ES-I3 (cell line): ENCODE data around the gene DNAAF5.

Experiments
- H3K36me3 ChIP-seq: 2 replicates; pipeline ENCODE4 v1.6.1; 2013; ENCODE audit warnings: mild to moderate bottlenecking, low read length, control low read depth, moderate library complexity; ENCODE audit not compliant: insufficient read depth
- H3K4me1 ChIP-seq: 2 replicates; pipeline ENCODE4 v1.6.1; 2013; ENCODE audit warnings: mild to moderate bottlenecking, control low read depth, low read length; ENCODE audit not compliant: insufficient read depth
- H3K9ac ChIP-seq: 2 replicates; pipeline ENCODE4 v1.6.1; 2013; ENCODE audit warnings: low read depth, mild to moderate bottlenecking, low read length, moderate library complexity
- H3K9me3 ChIP-seq: 2 replicates; pipeline ENCODE4 v1.6.1; 2013; ENCODE audit warnings: mild to moderate bottlenecking, low read length, moderate library complexity; ENCODE audit not compliant: control insufficient read depth, insufficient read depth

DNAAF5 gene

GRCh38 chr7:778968-779451 lies 52.5 kb downstream of the DNAAF5 start:
- no peaks in the 10 kb centered on the region for H3K9me3 ChIP-seq
- H3K4me1 ChIP-seq: no peaks in the 10 kb centered on the region
- H3K36me3 ChIP-seq: peaks cover 18% of the 10 kb centered on the region
- no peak overlapping the region for H3K9ac ChIP-seq

GRCh38 chr7:779480-779879 lies 53.0 kb downstream of the DNAAF5 start:
- Histone ChIP-seq H3K36me3 (peaks cover 18% of the 10 kb centered on the region), H3K4me1 (no peaks in the 10 kb centered on the region), H3K9ac (no peak overlapping the region), H3K9me3 (no peaks in the 10 kb centered on the region)

- H3K9ac ChIP-seq: no peak overlapping the region
- H3K9me3 ChIP-seq: no peaks in the 10 kb centered on the region
- H3K4me1 ChIP-seq: no peaks in the 10 kb centered on the region
- peaks cover 15% of the 10 kb centered on the region for H3K36me3 ChIP-seq
Measured at GRCh38 chr7:780081-780480, 53.6 kb downstream of the DNAAF5 start.

- H3K9ac ChIP-seq: no peak overlapping the region
- no peaks in the 10 kb centered on the region for H3K4me1 ChIP-seq
- no peaks in the 10 kb centered on the region for H3K9me3 ChIP-seq
- H3K36me3 ChIP-seq: peaks cover 12% of the 10 kb centered on the region
Measured at GRCh38 chr7:780516-780915, 54.0 kb downstream of the DNAAF5 start.

- H3K36me3 ChIP-seq: peaks cover 10% of the 10 kb centered on the region
- no peaks in the 10 kb centered on the region for H3K9me3 ChIP-seq
- no peak overlapping the region for H3K9ac ChIP-seq
- no peaks in the 10 kb centered on the region for H3K4me1 ChIP-seq
Measured at GRCh38 chr7:781186-781849, 54.8 kb downstream of the DNAAF5 start.

- H3K36me3 ChIP-seq: peaks cover 10% of the 10 kb centered on the region
- no peaks in the 10 kb centered on the region for H3K9me3 ChIP-seq
- no peak overlapping the region for H3K9ac ChIP-seq
- no peaks in the 10 kb centered on the region for H3K4me1 ChIP-seq
Measured at GRCh38 chr7:781936-782529, 55.5 kb downstream of the DNAAF5 start.

- Histone ChIP-seq H3K9me3 (no peaks in the 10 kb centered on the region), H3K9ac (no peak overlapping the region), H3K4me1 (no peaks in the 10 kb centered on the region), H3K36me3 (peaks cover 10% of the 10 kb centered on the region)
Measured at GRCh38 chr7:782718-783449, 56.4 kb downstream of the DNAAF5 start.

DNA sequence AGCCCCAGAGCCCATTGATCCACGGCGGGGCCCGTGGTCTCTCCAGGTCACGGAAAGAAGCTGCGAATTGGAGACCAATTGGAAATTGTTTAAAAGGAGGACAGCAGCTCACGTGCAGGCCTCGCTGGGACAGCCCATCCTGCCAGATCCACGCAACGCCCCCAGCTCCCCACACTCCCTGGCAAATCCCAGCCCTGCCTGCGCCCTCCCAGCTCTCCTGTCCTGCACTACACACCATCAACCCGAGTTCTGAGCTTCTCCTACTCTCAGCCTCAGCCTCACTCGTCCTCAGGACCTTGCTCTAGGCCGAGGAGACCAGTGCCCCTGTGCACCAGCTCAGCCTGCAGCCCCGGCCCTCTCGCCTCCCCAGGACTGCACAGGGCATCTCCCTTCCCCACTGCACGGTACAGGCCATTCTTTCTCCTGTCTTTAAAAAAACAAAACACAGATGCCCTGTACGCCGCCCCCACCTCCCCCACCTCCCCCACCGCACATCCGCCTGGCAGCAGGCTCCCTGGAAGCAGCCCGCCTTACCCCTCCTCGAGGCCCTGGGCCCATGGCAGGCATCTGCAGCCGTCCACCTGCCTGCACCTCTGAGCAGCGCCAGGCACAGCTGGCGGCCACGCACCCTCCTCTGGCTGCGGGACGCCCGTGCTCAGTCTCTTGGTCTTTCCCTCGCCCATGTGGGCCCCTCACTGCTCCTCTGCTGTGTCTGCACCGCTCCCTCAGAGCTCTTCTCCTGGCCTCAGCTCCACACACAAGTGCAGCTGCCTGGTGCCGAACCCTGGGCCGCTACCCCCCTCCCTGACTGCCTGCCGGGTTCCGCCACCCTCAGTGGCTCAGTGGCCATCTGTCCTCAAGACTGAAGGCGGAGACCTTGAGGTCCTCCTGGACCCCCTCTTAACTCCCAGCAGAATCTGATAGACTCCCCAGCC lies 57.3 kb downstream of the DNAAF5 start:
- no peaks in the 10 kb centered on the region for H3K9me3 ChIP-seq
- no peak overlapping the region for H3K9ac ChIP-seq
- no peaks in the 10 kb centered on the region for H3K4me1 ChIP-seq
- H3K36me3 ChIP-seq: peaks cover 10% of the 10 kb centered on the region

DNA sequence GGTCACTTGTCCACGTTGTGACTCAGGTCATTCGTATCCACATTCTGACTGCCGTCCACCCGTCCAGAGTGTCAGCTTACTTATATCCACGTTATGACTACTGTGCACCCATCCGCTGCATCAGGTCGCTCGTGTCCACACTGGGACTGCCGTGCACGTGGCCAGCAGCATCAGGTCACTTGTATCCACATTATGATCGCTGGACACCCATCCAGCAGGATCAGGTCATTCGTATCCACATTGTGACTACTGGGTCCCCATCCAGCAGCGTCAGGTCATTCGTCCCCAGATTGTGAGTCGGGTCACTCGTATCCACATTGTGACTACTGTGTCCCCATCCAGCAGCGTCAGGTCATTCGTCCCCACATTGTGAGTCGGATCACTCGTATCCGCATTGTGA lies 58.5 kb downstream of the DNAAF5 start:
- Histone ChIP-seq H3K36me3 (peaks cover 9% of the 10 kb centered on the region; the same call in 1 of the 2 replicates), H3K4me1 (no peaks in the 10 kb centered on the region), H3K9me3 (no peaks in the 10 kb centered on the region), H3K9ac (no peak overlapping the region)

GRCh38 chr7:785416-785815 lies 58.9 kb downstream of the DNAAF5 start:
- Histone ChIP-seq H3K36me3 (peaks cover 5% of the 10 kb centered on the region; the same call in 1 of the 2 replicates), H3K9me3 (no peaks in the 10 kb centered on the region), H3K9ac (no peak overlapping the region), H3K4me1 (no peaks in the 10 kb centered on the region)

DNA sequence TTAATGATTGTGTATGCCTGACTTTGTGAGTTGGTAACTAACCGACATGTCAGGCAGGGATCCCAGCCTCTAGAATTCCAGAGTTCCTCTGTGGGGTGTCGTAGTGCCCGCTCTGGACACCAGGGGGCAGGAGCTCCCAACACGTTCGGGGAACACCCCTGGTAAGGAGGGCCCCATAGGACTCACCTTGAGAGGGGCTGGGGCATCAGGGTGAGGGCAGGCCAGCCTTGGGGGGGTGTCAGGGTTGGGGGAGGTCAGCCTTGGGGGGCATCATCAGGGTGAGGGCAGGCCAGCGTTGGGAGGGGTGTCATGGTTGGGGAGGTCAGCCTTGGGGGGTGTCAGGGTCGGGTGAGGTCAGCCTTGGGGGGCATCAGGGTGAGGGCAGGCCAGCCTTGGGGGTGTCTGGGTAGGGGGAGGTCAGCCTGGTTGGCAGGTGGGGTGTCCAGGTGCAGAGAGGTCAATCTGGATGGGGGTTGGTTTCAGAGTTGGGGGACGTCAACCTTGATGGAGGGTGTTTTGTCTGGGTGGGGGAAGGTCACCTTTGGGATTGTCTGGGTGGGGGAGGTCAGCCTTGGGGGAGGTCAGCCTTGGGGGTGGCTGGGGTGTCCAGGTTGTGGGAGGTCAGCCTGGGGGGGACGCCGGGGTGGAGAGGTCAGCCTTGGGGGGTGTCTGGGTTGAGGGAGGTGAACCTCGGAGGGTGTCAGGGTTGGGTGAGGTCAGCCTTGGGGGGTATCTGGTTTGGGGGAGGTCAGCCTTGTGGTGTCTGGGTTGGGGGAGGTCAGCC lies 60.2 kb downstream of the DNAAF5 start:
- Histone ChIP-seq H3K36me3 (no peaks in the 10 kb centered on the region; the same call in 1 of the 2 replicates), H3K9me3 (no peaks in the 10 kb centered on the region), H3K4me1 (no peaks in the 10 kb centered on the region), H3K9ac (no peak overlapping the region)

DNA sequence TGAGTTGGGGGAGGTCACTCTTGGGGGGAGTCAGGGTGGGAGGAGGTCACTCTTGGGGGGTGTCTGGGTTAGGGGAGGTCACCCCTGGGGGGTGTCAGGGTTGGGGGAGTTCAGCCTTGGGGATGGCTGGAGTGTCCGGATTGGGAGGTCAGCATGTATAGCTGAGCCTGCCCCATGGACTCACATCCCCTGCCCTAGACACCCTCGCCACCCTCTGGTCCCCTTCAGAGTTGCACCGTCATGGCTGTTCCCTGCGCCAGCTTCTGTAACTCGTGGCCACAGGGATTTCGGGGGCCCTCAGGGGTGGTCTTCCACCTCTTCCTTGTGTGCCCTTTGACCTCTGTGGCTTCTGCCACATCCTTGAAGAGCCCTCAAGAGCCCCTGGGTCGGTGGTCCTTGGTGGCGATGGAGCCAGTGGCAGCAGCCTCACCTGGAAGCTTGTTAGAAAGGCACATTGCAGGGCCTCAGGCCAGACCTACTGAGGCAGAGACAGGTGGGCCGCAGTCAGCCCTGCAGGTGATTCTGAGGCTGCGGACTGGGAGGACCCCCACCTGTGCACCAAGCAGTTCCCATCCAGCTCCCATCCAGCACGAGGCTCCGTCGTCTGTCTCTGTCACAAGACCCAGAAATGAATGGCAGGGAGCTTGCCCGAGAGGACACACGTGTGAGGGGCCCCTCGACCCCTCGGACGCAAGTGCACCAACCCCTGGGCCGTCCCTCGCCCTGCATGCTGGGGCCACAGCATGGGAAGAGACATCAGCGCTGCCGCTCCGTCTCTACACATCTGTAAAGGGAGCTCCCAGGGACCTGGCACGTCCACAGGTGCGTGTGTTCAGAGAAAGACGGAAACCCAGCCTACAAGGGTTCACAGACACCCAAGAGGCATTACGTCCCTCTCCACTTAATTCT lies 61.1 kb downstream of the DNAAF5 start:
- no peaks in the 10 kb centered on the region for H3K36me3 ChIP-seq
- no peak overlapping the region for H3K9ac ChIP-seq
- H3K4me1 ChIP-seq: no peaks in the 10 kb centered on the region
- H3K9me3 ChIP-seq: no peaks in the 10 kb centered on the region

DNA sequence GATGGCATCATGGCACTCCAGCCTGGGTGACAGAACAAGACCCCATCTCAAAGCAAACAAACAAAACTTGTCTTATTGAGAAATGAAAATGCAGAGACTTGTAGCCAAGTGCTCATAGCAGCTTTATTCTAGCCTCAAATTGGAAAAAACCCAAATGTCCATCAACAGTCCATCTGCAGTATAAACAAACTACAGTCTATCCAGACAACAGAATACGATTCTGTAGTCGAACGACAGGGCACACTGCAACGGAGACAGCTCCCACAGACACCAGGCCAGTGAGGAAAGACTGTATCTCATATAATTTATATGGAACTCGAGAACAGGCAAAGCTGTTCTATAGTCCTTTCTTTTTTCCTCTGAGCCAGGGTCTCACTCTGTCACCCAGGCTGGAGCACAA lies 65.0 kb downstream of the DNAAF5 start:
- Histone ChIP-seq H3K9me3 (no peaks in the 10 kb centered on the region), H3K4me1 (no peaks in the 10 kb centered on the region), H3K9ac (no peak overlapping the region), H3K36me3 (no peaks in the 10 kb centered on the region)
